Dermis microvascular lymphatic vessel endothelial cell (primary cell): ENCODE measurements around the gene BSDC1. TPM values are rescaled to one million over a fixed set of nuclear protein-coding genes. Genes with fewer than 3 reads are reported as not detected.

ENCODE experiments used
- DNase-seq, 2 donors: peaks; one replicate each; pipeline versions ENCODE4 v3.0.0 to v3.0.0-alpha.2; 2010; ENCODE audit warnings: low read depth in 2 of 2
- total RNA-seq: library from RNA; depleted of rRNA; stranded (reverse); fragments of >200 nt; gene quantifications from 2 replicates; pipeline ENCODE4 v1.2.1, GENCODE V29; 2014

The BSDC1 gene
- total RNA-seq, 1 donor from 2014 or later, result 35.0 TPM

DNA sequence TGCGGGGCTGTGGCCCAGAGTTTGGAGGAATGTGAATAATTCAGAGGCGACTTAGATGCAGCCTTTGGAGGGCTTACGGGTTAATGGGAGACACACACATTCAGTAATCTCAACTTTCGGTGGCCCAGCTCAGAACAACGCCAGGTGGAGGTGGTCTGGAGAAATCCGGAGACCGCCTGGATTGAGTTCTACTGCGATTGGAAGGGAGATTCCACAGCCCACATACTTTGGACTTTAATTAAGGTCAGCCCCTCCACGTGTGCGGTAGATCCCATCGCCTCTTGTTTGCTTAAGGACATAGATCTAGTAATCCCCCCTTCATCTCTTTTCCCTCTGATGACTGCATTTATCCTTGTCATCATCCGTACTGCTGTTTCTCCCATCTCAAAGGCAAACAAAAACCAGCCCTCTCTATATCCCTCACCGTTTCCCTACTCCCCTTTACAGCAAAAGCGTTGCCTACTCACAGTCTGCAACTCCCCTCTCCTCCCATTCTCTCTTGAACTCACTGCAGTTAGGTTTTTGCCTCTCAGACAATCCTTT lies 720 bp upstream of the BSDC1 start:
- no peak for DNase-seq

DNA sequence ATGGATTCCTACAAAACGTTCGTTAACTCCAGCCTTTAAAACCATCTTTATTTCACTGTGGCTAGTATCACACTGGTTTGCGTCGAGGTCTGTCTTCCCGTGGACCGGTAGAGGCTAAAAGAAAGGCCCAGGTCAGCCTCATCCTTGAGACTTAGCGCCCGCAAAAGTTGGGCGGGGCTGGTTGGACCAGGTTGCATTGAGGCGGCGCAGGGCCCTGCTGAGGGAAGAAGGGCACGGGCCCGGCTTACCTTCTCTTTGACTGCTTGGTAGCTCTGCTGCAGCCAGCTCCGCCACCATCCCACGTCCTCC lies 455 bp downstream of the BSDC1 start:
- DNase-seq, result peak in 1 of 2 donors; percentile 53

DNA sequence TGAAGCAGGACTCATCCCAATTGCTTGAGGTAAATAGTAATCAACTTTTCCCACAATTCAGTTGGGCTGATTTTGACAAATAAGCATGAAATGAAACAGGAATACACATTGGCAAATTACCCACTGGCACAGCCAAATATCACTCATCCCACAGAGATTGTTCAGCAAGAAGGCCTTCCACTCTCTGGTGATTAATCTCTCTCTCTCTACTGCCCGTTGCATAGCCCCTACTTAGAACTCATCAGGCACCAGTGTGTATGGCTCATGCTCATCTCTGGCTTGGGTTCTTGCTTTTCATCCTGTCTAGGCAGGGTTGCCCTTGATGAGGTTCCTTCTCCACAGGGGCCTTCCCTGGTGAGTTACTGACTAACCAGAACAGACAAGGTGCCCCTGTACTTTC lies 1.1 kb downstream of the BSDC1 start:
- DNase-seq, result peak in 1 of 2 donors; percentile 22

DNA sequence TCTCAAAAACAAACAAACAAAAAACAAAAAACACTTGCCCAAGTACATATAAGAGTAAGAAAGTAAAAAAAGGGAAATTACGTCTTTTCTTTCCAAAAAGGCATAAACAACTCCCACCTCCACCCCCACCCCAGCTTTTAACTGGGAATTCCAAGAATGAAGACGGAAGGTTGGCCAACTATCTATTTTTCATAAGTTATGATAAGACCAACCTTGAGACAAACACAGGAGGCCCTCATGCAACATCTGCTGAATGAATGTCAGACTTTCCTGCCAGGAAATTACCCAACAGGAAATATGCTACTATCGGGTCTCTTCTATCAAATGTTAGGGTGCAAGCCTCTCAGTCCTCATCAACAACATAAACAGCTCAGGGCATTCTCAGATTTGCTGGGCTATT lies 1.9 kb downstream of the BSDC1 start:
- DNase-seq, result peak in 1 of 2 donors; percentile 49

DNA sequence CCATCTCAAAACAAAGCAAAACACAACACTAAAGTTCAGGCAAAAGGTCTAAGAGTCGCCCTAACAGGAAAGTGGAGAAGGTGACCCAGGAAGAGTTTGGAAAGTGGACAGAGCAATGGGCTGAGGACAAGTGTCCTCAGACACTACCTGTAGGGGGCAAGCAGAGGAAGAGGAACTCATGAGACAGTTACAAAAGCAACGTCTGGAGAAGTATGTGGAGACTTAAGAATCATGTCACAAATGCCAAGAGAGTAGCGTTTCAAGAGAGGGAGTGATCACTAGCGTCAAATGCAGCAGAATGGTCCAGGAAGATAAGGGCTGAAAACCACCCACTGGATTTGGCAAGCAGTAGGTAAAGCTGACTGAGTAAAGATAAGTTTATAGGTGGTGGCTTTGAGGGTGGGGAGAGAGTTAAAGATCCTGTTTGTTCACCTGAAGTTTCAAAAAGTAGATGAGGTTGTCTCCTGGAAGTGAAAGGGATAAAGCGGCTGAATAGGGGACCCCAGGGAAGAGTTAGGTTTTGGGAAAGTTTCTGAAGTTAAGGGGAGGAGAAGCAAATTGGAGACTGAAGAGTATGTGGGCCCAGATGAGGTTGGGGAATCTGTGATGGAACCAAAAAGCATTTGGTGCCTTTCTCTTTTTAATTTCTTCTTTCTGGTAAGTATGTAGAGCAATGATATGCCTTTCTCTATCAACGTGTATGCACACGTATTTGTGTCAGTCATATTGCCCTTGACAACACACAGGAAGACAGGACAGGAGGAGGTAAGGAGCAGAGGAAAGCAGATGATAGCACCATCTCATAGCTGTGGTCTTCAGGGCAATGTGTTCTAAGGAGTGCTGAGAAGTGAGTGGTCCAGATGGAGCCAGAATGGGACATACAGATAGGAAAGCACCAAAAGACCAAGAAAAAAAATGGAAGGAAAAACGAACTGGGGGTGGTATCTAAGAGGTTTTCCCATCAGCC lies 3.1 kb downstream of the BSDC1 start:
- DNase-seq, result no peak

DNA sequence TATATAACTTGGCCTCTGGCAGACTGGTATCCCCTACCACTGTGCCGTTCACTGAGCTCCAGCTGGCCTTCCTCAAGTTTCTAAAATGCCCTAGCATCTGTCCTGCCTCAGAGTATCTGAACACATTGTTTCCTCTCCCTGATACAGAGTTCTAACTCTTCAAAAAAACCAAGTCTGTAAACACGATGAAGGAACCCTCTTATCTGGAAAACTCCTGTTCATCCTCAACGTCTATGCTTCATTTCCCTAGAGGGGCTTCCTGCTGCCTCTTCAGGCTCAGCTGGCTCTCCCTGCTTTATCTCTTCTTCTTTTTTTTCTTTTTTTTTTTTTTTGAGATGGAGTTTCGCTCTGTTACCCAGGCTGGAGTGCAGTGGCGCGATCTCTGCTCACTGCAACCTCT lies 5.6 kb downstream of the BSDC1 start:
- no peak for DNase-seq

DNA sequence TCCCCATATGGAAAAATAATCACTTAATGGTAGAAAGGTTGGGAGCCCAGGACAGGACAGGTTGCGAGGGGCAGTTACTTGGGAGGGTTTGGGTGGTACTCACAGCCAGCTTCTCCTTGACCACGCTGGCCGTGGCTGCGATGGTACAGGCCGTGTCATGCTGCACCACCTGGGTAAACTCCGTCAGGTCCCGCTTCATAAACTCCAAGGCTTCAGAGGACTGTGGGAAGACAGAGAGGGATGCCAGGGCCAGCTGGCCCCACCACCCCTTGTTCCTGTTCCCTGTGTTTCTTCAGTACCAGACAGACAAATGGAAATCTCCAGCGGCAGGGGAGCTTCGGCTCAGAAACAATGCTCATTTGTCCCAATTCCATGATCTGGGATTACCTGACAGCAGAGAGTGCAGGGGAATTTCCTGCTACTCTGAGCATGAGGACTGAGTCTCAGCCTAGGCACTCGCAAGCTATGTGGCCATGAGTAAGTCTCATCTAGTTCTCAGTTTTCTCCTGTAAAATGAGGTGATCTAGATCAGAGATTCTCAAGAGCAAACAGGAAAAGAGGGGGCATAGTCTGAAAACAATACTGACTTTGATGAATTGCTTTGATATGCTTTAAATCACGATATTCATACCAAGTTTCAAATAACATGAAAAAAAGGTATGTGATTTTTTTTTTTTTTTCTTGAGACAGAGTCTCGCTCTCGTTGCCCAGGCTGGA lies 7.4 kb downstream of the BSDC1 start:
- DNase-seq, result no peak

DNA sequence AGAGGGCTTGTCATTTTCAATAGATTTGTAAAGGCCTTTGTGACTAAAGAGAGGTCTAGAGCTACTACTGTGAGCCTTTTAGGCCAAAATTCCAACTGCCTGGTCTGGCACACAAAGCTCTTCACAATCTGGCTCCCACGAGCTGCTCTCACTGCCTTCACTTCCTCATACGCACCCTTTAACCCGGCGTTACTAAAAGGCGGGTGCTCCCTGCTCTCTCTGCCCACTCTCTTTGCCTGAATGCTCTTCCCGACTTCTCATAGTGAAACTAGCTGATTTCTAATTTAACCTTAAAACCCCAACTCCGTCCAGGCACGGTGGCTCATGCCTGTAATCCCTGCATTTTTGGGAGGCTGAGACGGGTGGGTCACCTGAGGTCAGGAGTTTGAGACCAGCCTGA lies 14.2 kb downstream of the BSDC1 start:
- no peak for DNase-seq

DNA sequence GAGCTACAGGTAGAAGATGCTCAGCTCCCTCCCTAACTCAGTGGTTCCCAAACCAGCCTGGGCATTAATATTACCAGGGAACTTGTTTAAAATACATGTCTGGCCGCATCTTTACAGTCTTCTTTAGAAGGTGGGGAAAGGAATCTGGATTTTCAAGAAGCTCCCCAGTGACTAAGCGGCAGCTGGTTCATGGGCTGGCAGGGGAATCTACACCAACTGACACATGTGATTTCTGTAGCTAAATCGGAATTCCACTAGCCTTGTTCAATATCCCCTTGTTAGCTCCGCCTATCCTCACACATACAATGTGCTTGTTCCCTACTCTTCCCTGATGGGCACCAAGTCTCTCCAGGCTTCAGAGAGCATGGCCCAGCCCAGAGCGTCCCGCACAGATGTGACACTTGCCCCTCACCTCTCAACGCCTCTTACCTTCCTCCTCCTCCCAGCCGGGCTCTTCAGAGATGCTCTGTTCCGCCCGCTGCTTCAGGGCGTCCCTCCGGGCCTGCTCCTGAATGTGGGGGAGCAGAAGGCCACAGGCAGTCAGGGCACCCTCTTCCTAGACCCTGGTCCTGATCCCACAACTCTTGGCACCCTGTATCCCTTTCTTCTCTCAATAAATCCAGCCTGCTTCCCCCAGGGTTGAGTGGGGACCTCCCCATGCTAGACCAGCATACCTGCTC lies 16.6 kb downstream of the BSDC1 start:
- DNase-seq, result no peak

DNA sequence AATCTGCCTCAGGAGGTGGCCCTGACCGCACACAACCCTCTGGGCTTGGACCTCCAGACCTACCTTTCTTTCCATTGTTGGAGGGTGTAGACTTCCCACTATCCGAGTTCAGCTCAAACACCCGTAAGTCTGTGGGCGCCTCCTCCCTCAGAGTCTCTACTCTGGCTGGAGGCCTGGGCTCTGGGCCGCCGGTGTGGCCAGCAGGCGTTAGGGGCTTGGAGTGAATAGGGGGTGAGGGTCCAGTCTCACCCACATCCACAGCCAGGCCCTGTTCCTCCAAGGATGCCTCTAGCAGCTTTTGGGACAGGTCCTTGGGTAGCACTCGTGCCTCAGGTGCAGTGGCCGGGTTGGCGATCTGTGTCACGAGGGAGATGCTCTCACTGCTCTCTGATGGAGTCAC lies 18.0 kb downstream of the BSDC1 start:
- DNase-seq, result no peak

DNA sequence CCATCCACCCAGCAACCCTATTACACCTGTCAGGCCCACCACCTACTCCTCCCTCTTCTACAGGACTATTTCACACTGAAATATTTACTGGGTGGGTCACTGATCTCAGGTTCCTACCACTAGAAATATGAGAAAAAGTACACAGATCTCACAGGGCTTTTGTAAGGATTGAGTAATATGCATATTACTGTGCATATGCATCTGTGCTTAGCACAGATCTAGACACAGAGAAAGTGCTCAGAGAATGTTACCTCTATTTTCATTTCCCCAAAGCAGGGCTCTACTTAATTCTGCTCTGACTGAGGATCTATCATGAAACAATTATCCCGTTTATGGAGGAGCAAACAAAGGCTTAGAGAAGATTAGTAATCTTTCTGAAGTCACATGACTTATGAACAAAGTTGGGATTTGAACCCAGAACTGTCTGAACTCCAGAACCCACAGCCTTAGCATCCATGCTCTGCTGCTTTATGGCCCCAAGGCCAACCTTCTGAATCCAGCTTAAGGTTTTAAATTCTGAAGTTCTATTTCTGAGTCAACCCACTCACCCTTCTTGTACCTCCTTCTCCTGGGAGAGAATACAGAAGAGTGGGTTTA lies 20.1 kb downstream of the BSDC1 start:
- DNase-seq, result no peak

DNA sequence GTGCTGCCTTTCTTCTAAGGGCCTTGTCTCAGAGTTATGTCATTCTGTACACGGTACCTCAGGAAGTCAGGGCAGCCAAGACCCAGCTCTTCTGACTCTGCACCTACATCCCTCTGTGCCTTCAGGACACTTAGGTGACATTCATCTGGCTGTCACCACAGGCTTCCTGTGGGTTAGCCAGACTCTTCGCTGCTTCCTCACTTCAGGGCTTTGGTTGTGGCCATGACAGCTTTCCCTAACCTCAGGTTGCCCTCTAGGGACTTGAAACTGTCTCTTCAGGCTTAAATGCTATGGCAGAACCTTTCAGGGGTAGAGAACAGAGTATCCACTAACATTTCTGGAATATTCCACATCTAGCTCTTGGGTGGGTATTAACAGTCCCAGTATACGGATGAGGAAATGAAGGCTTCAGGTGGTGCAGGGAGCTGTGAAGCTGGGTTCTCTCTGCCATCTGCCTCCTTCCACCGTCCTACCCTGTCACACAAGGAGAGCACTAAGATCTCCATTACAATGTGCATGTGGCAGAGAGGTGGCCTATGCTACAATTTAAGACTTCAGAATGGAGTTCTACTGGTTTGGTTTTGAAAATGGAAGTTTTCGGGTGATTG lies 22.0 kb downstream of the BSDC1 start:
- no peak for DNase-seq

DNA sequence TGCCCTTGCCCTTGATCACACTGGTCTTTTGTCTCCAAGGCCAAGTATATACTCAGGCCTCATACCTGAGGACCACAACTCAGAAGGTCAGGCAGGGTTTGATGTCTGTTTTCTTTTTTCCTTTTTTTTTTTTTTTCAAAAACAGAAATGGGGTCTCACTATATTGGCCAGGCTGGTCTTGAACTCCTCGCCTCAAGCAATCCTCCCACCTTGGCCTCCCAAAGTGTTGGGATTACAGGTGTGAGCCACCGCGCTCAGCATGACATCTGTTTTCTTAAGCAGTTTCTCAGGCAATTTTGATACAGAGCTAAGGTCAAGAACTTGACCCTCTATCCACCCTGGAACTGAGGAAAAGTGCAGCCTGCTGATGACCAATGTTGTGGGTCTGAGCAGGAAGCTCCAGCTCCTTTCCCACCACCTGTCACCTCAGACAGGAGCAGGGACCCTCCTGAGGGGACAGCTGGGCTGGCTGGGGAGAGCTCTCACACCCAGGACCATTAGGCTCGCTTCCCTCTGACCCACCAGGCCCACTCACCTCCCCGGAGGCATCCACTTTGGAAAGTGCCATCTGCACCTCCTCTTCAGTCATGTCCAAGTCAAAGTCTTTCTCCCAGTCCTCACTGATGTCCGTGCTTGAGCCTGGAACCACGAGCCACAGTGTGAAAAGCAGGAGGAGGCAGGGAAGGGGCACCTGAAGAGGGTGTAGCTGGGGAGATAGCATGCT lies 26.2 kb downstream of the BSDC1 start:
- DNase-seq, result no peak

DNA sequence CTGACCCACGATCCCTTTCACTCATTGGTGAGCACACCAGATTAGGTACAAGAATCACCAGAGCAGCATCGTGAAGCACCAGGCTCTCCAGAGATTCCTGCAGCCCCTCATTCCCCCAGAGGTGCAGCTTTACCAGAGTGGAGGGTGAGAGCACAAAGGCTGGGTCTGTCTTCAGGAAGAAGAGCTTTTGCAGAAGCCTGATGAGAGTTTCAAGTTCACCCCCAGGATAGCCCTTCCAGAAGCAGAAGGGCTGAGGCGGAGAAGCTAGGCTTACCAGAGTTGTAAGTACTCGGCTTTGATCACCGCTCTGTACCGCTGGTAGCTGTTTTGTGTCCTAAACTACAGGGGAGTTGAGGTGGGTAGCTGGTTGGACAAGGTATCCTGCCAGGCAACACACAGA lies 28.8 kb downstream of the BSDC1 start:
- no peak for DNase-seq

DNA sequence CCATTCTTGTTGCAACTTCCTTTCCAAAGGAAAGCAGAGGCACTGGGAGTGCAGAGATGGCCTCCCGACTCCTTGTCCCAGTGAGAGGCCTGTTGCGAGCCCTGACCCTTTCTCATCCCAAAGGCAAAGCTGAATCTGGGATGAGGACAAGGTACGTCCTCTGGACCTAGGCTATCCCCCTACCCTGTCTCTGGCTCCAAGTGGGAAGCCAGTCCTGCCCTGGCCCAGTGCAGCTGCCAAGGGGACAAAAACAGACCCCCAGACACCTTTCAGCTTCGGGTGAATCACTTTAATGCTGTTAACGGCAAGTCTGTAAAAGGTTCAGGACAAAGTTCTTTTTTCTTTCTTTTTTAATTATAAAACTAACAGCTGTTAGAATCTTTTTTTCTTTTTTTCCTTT lies 29.4 kb downstream of the BSDC1 start:
- no peak for DNase-seq

DNA sequence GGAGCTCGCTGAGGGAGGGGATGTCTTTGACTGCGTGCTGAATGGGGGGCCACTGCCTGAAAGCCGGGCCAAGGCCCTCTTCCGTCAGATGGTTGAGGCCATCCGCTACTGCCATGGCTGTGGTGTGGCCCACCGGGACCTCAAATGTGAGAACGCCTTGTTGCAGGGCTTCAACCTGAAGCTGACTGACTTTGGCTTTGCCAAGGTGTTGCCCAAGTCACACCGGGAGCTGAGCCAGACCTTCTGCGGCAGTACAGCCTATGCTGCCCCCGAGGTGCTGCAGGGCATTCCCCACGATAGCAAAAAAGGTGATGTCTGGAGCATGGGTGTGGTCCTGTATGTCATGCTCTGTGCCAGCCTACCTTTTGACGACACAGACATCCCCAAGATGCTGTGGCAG lies 30.5 kb downstream of the BSDC1 start:
- DNase-seq, result no peak

DNA sequence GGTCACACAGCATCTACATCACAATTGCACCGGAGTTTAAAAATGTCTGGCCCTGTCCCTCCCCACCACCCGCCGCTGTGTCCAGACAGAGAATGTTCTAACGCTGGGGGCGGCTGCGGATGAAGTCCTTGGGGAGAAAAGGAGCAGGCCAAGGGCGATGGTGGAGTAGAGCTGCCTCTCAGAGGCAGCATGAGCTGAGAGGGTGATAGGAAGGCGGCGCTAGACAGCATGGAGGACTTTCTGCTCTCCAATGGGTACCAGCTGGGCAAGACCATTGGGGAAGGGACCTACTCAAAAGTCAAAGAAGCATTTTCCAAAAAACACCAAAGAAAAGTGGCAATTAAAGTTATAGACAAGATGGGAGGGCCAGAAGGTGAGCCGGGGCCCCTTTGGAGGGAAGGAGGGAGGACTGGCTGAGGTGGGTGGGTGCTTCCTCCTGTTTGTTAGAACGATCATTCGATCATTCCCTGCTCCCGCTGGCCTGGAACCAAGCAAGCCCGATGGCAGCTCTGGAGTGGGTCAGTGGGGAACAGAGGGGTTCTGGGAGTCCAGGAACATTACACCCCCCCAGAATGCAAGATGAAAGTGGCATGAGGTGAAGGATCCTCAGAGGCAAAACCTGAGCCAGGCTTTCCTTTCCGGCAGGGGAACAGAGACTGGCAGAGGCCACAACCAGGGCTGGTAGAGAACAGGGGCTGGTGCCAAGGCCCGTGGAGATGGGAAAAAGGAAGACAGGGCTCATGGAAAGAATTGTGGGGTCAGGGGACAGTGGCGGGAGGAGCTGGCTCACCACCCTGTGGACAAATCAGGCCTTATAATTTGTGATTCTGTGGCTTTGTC lies 31.5 kb downstream of the BSDC1 start, which contains the start of the genes FAM229A and TSSK3:
TSS of gene FAM229A (minus strand) at position 12 of the 840 bp plus-strand sequence. CDS start 394 bp downstream, outside the sequence.
TSS of gene TSSK3 (plus strand) at position 66 of the 840 bp plus-strand sequence. CDS start at position 229, 163 bp downstream.
- DNase-seq, result no peak

DNA sequence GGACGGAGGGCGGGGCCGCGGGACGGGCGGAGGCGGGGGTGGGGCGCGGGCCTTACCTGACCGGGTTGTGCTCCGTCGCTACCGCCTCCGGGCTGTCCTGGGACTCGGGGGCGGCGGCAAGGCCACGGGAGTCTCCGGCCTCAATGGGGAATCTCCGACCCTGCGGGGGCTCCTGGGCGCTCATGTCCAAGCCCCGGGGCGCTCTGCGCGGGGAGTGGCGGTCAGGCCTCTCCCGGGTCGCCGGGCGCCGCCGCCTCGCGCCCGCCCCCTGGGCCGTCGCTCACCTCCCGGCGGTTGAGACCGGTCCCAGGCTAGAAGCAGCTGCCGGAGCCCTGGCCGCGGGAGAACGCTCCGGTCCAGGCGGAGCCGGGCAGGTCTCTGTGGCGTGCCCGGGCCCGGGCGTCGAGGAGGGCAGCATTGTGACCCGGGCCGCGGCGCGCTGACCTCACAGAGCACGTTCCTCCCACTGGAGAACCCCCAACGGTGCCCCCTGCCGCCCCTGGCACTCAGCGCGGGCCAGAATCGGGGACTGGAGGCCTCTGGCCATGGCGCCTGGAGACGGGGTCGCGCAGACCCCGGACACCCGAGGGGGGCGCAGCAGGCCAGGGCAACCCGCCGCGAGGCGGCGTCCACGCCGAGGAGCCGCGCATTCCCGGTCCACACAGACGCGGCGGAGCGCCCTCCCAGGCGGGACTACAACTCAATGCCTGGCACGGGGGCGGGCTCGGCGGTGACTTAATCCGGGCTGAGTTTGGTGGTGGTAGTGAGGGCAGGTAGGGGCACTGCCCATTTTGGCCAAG lies 32.4 kb downstream of the BSDC1 start:
- peak in 1 of 2 donors; percentile 57 for DNase-seq

DNA sequence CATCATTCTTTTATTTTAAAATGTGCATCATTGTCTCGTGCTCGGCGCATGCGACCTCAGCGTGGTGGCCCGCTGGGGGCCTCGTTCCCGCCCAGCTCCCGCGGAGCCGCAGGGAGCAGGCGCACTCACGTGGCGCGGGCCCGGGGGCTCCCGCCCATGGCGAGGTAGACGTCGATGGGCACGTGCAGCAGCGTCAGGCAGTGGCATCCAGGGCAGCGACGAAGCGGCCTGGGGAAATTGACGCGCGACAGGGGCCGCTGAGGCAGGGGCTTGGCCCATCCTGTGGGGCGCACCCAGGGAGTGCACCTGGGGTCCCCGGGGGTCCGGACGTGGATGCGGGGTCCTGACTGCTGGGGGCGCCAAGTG lies 33.0 kb downstream of the BSDC1 start:
- no peak for DNase-seq
